Tibial nerve (tissue), 4 donors: ENCODE data around the gene C1orf53. TPM values are rescaled to one million over a fixed set of nuclear protein-coding genes. Genes with fewer than 3 reads are reported as not detected.

Experiments used
- DNase-seq, 2 donors: peaks; one replicate each; pipeline ENCODE4 v3.0.0-alpha.2; 2019; ENCODE audit warnings: low spot score in 2 of 2
- H3K27ac ChIP-seq, 4 donors: fragments of 200-600 bp; sonication (generic) in 3 of 4; one replicate each; pipeline ENCODE4 v1.5.1; 2017 to 2019; ENCODE audit warnings: mild to moderate bottlenecking in 1 of 4
- H3K27me3 ChIP-seq, 2 donors: fragments of 200-600 bp; sonication (generic) in 1 of 2; one replicate each; pipeline versions ENCODE4 v1.5.1 to v1.6.0; 2017 to 2019
- H3K36me3 ChIP-seq, 3 donors: fragments of 200-600 bp; sonication (generic); one replicate each; pipeline ENCODE4 v1.5.1; 2018 to 2019
- H3K4me1 ChIP-seq, 4 donors: fragments of 200-600 bp; sonication (generic) in 3 of 4; one replicate each; pipeline ENCODE4 v1.5.1; 2017 to 2019
- H3K4me3 ChIP-seq, 4 donors: fragments of 200-600 bp; sonication (generic) in 3 of 4; one replicate each; pipeline ENCODE4 v1.5.1; 2017 to 2019; ENCODE audit warnings: mild to moderate bottlenecking in 1 of 4, moderate library complexity in 1 of 4
- H3K9me3 ChIP-seq, 4 donors: fragments of 200-600 bp; sonication (generic) in 3 of 4; one replicate each; pipeline ENCODE4 v1.5.1; 2017 to 2019
- EP300 ChIP-seq, 2 donors: sonication (generic); formaldehyde crosslinking; IDR thresholded peaks; one replicate each; pipeline ENCODE4 v1.6.1; 2017; ENCODE audit warnings: antibody characterized with exemption in 2 of 2, mild to moderate bottlenecking in 1 of 2
- POLR2A ChIP-seq, 2 donors: fragments of 450-650 bp; IDR thresholded peaks; one replicate each; pipeline ENCODE4 v1.6.1; 2017; ENCODE audit warnings: antibody characterized with exemption in 2 of 2, mild to moderate bottlenecking in 2 of 2, moderate library complexity in 2 of 2
- WGBS, 2 donors: methylation state at CpG; one replicate each; pipeline ENCODE4 v1.1.5; 2018; 5-methylcytosine and 5-hydroxymethylcytosine counted together
- total RNA-seq, 4 donors: library from RNA; depleted of rRNA; stranded (reverse); fragments of >200 nt; gene quantifications; one replicate each; pipeline ENCODE4 v1.1.0, GENCODE V29; 2016
- TF ChIP-seq, protein P1 (sequence below), 5 experiments: fragments of 200-600 bp in 3 of 5; fragments of 450-650 bp in 2 of 5; sonication (generic) in 3 of 5; IDR thresholded peaks; one replicate each; pipeline ENCODE4 v1.5.1; 2016 to 2019; ENCODE audit warnings: antibody characterized with exemption in 5 of 5, mild to moderate bottlenecking in 3 of 5, moderate library complexity in 2 of 5

The C1orf53 gene
- total RNA-seq, 4 donors from 2014 or later, result not detected

DNA sequence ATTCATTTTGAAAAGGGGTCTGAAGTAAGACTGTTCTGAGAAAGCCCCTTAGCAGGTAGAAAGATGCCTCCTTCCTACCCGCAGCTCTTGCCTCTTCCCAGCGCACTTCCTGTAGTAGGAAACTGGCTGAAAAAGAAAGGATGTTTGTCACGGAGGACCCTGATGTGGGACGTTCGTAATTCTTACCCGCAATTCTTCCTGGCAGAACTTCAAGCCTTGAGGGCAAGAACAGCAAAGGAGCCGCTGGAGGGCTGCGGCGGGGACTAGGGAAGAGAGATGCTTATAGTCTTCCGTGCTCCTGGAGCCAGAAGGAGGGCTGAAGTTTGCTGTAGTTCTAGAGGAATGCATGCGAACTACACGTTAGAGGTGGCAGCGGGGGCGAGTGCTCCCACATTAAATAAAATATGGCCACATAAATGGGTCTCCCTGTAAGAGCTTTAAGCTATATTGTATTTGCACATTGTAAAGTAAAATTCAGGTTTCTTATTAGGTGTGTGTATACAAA, 6.3 kb downstream of the C1orf53 start:
- Histone ChIP-seq H3K4me3 (no peak overlapping the region), H3K27ac (no peak overlapping the region), H3K27me3 (peaks cover 2 to 100% of the 10 kb centered on the region in 2 donors), H3K36me3 (no peaks in the 10 kb centered on the region), H3K4me1 (peaks cover 0 to 45% (median 18%) of the 10 kb centered on the region in 4 donors), H3K9me3 (no peaks in the 10 kb centered on the region)
- no peak for DNase-seq
- 6 to 12% methylated on average over 14 of the region's 14 CpGs for WGBS, 2 donors
- no peak for TF ChIP-seq POLR2A (IDR thresholded peaks at IDR 0.05)
- TF ChIP-seq, protein P1, sequence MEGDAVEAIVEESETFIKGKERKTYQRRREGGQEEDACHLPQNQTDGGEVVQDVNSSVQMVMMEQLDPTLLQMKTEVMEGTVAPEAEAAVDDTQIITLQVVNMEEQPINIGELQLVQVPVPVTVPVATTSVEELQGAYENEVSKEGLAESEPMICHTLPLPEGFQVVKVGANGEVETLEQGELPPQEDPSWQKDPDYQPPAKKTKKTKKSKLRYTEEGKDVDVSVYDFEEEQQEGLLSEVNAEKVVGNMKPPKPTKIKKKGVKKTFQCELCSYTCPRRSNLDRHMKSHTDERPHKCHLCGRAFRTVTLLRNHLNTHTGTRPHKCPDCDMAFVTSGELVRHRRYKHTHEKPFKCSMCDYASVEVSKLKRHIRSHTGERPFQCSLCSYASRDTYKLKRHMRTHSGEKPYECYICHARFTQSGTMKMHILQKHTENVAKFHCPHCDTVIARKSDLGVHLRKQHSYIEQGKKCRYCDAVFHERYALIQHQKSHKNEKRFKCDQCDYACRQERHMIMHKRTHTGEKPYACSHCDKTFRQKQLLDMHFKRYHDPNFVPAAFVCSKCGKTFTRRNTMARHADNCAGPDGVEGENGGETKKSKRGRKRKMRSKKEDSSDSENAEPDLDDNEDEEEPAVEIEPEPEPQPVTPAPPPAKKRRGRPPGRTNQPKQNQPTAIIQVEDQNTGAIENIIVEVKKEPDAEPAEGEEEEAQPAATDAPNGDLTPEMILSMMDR (IDR thresholded peaks at IDR 0.05), result no peak
- no peak for TF ChIP-seq EP300 (IDR thresholded peaks at IDR 0.05)

DNA sequence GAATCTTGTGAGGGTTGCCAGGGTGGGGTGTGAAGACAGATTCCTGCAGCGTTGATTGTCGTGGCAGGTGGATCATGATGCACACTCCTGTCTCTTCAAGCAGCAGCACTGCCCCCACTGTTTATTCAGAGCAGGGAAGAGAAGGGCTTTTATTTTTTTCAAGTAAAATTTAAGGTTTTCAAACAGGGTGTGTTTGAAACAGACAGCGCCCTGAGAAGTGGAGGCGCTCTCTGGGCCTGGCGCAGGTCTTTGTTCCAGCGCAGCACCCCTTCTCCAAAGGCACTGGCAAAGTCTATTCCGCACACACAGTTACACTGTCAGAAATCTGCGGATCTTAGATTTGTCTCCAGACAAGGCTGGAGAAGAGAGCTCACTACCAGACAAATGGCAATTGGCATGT, 7.0 kb downstream of the C1orf53 start:
- TF ChIP-seq, protein P1 (IDR thresholded peaks at IDR 0.05), result no peak
- TF ChIP-seq POLR2A (IDR thresholded peaks at IDR 0.05) (no peak), EP300 (IDR thresholded peaks at IDR 0.05) (no peak)
- no peaks in the 10 kb centered on the region for H3K9me3 ChIP-seq
- no peak for DNase-seq
- WGBS, 2 donors, result 17 to 22% methylated on average over 8 of the region's 8 CpGs
- no peak overlapping the region for H3K27ac ChIP-seq
- no peak overlapping the region for H3K4me3 ChIP-seq
- H3K27me3 ChIP-seq, result peaks cover 2 to 100% of the 10 kb centered on the region in 2 donors
- no peaks in the 10 kb centered on the region for H3K36me3 ChIP-seq
- H3K4me1 ChIP-seq, result peaks cover 0 to 52% (median 18%) of the 10 kb centered on the region in 4 donors

DNA sequence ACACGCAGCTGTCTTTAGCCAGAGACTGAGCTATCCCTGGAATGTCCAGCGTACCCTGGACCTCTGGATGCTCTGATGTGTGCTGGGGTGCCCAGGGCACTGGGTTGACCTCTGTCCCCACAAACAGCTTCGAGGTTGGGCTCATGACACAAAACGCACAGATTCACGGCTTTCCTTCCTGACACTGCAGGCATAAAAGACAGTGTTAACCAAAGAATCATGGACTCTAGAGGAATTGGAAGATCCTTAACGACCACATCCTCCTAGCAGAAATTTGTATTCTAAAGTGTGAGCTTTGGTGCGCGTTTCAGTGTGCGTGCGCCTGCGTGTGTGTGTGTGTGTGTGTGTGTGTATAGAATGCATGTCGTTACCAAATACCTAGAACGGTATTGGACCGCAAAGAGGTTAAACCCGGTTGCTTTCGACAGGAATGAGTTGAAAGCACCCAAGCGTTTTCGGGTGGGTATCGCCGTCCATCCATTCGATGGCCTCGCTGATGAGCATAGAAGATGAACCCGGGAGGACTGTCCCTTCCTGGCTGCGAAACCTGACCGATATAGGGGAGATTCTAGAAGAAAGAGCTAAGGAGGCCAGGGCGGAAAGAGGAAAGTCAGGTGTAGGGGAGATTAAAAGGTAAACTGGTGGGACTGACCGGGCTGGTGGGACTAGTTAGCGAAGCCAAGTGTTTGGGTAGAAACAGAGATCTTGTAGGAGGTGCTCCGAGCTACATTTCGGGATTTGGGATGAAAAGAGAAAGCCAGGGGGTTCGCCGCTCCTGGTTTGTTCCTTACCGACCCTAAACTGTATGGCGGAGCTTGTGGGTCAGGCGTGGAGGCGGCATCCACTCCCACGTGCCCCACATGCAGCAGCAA, 7.9 kb downstream of the C1orf53 start:
- Histone ChIP-seq H3K27ac (no peak overlapping the region), H3K27me3 (peaks cover 2 to 100% of the 10 kb centered on the region in 2 donors), H3K4me1 (peaks cover 0 to 57% (median 18%) of the 10 kb centered on the region in 4 donors), H3K9me3 (no peaks in the 10 kb centered on the region), H3K36me3 (no peaks in the 10 kb centered on the region), H3K4me3 (peak overlapping the region in 1 of 4 donors; percentile 24)
- WGBS, 2 donors, result 8% methylated on average over 34 to 37 of the region's 37 CpGs
- DNase-seq, result no peak
- TF ChIP-seq EP300 (IDR thresholded peaks at IDR 0.05) (peak in 1 of 2 donors; percentile 10), POLR2A (IDR thresholded peaks at IDR 0.05) (no peak)
- TF ChIP-seq, protein P1 (IDR thresholded peaks at IDR 0.05), result no peak

GRCh38 chr1:197911111-197911856, 8.9 kb downstream of the C1orf53 start:
- WGBS, 2 donors, result 3 to 4% methylated on average over 21 to 36 of the region's 47 CpGs
- no peak for TF ChIP-seq EP300 (IDR thresholded peaks at IDR 0.05)
- TF ChIP-seq, protein P1 (IDR thresholded peaks at IDR 0.05), result no peak
- TF ChIP-seq POLR2A (IDR thresholded peaks at IDR 0.05), result no peak
- no peaks in the 10 kb centered on the region for H3K9me3 ChIP-seq
- peaks cover 7 to 100% of the 10 kb centered on the region in 2 donors for H3K27me3 ChIP-seq
- H3K4me3 ChIP-seq, result peak overlapping the region in 1 of 4 donors; percentile 24
- peaks cover 0 to 66% (median 25%) of the 10 kb centered on the region in 4 donors for H3K4me1 ChIP-seq
- no peak for DNase-seq
- no peak overlapping the region for H3K27ac ChIP-seq
- H3K36me3 ChIP-seq, result no peaks in the 10 kb centered on the region
